ENCODE data around the gene GUSB. TPM values are rescaled to one million over a fixed set of nuclear protein-coding genes. Genes with fewer than 3 reads are reported as not detected.
A peak's percentile ranks its signal among the peaks of the same experiment; 100 is the strongest.
"Not testable (repeated sequence)": the region's sequence is repeated elsewhere in the genome, so short reads cannot be mapped to it uniquely, and the experiment has no call there.

GUSB gene
- total RNA-seq, 1 donor from 2014 or later, result 75.1 TPM

GRCh38 chr7:65972976-65973375, 9.0 kb downstream of the GUSB start:
- intact Hi-C loops (cut with DNase I), result no loop called here
- DNase-seq (peak; percentile 45), ATAC-seq (no peak)
- Histone ChIP-seq H3K36me3 (peaks cover 76% of the 10 kb centered on the region), H3K9me3 (no peaks in the 10 kb centered on the region), H3K4me1 (no peaks in the 10 kb centered on the region), H3K4me3 (no peak overlapping the region), H3K27me3 (no peaks in the 10 kb centered on the region), H3K27ac (no peak overlapping the region)
- TF ChIP-seq CTCF (IDR thresholded peaks at IDR 0.05), result no peak

- DNase-seq (peak; percentile 27), ATAC-seq (no peak)
- no peak overlapping the region for H3K27ac ChIP-seq
- H3K4me1 ChIP-seq, result no peaks in the 10 kb centered on the region
- no peak overlapping the region for H3K4me3 ChIP-seq
- H3K9me3 ChIP-seq, result no peaks in the 10 kb centered on the region
- no peaks in the 10 kb centered on the region for H3K27me3 ChIP-seq
- H3K36me3 ChIP-seq, result peaks cover 95% of the 10 kb centered on the region
- TF ChIP-seq CTCF (IDR thresholded peaks at IDR 0.05), result no peak
- intact Hi-C loops (cut with DNase I), result no loop called here
Observed at GRCh38 chr7:65971021-65971420, 11.0 kb downstream of the GUSB start.

GRCh38 chr7:65968256-65969185, 13.5 kb downstream of the GUSB start:
- H3K36me3 ChIP-seq, result peaks cover 100% of the 10 kb centered on the region
- no peak for ATAC-seq
- peak; percentile 61 for DNase-seq

GRCh38 chr7:65967361-65968155, 14.5 kb downstream of the GUSB start:
- Histone ChIP-seq H3K4me1 (no peaks in the 10 kb centered on the region), H3K27ac (no peak overlapping the region), H3K36me3 (peaks cover 100% of the 10 kb centered on the region), H3K9me3 (no peaks in the 10 kb centered on the region), H3K27me3 (no peaks in the 10 kb centered on the region), H3K4me3 (no peak overlapping the region)
- peak; percentile 41 for DNase-seq
- TF ChIP-seq CTCF (IDR thresholded peaks at IDR 0.05), result no peak
- ATAC-seq, result no peak
- intact Hi-C loops (cut with DNase I), result no loop called here

More at GRCh38 chr7:65968256-65969185, 13.5 kb downstream of the GUSB start:
- Histone ChIP-seq H3K9me3 (no peaks in the 10 kb centered on the region), H3K4me1 (no peaks in the 10 kb centered on the region), H3K27me3 (no peaks in the 10 kb centered on the region), H3K4me3 (no peak overlapping the region), H3K27ac (no peak overlapping the region)
- intact Hi-C loops (cut with DNase I), result no loop called here
- no peak for TF ChIP-seq CTCF (IDR thresholded peaks at IDR 0.05)

- no peak for TF ChIP-seq CTCF (IDR thresholded peaks at IDR 0.05)
- DNase-seq (no peak), ATAC-seq (no peak)
- Histone ChIP-seq H3K36me3 (peaks cover 100% of the 10 kb centered on the region), H3K27me3 (no peaks in the 10 kb centered on the region), H3K9me3 (no peaks in the 10 kb centered on the region), H3K4me3 (no peak overlapping the region), H3K27ac (no peak overlapping the region), H3K4me1 (no peaks in the 10 kb centered on the region)
- intact Hi-C loops (cut with DNase I), result no loop called here
Observed at GRCh38 chr7:65966146-65966545, 15.9 kb downstream of the GUSB start.

- ATAC-seq; intact Hi-C loops (cut with DNase I): not testable (repeated sequence)
Observed at GRCh38 chr7:65964671-65965070, 17.3 kb downstream of the GUSB start.

More at GRCh38 chr7:65964671-65965070, 17.3 kb downstream of the GUSB start:
- not testable (repeated sequence) for DNase-seq, H3K27me3 ChIP-seq, H3K4me1 ChIP-seq, H3K27ac ChIP-seq, H3K9me3 ChIP-seq, H3K4me3 ChIP-seq
- peaks cover 100% of the 10 kb centered on the region for H3K36me3 ChIP-seq
